GM18505 (cell line): ENCODE data around the gene CHRNE.

Source experiments
- ATAC-seq: cut with Tn5 transposase; IDR thresholded peaks from one replicate; pipeline ENCODE4 v1.9.1; 2021; ENCODE audit not compliant: unreplicated experiment
- POLR2A ChIP-seq: IDR thresholded peaks from 4 replicates; pipeline ENCODE4 v1.6.1; 2011; ENCODE audit warnings: borderline replicate concordance; ENCODE audit not compliant: insufficient read depth, insufficient read length; ENCODE audit errors: extremely low read depth

CHRNE gene

DNA sequence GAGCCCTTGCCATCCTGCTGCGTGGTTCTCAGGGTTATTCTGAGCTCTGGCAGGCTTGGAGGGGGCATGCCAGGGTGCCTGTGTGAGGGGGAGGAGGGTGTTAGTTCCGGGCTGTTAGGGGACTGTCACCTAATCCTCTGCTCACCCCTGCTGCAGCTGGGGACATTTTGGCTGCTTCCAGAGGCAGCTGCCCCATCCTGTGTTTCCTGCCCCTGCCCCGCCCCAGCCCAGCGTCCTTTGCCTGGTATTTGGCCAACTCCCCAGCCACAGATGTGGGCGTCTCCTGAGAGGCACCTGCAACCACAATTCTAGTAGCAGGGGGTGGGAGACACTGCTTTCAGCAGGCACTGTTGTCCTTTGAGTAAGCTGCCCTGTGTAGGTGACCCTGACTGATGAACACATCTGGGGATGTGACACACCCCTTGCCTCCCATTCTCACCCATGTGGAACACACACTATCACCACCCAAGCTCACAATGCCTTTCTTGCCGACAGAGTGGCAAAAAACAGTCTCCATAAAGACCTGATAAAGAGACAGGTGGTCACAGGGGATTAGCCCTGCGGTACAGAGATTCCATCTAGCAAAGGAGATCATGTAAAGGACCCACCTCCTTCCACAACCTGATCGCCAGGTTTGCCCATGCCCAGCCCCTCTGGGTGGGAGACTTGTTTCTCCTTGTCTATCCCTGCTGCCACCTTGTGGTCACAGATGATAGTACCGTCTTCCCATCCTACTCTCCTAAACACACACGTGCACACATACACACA, at the start of gene CHRNE:
Gene CHRNE (minus strand): TSS at position 48 of the 768 bp plus-strand sequence. CDS start 35 bp downstream, at position 13.
- no peak for TF ChIP-seq POLR2A
- no peak for ATAC-seq

DNA sequence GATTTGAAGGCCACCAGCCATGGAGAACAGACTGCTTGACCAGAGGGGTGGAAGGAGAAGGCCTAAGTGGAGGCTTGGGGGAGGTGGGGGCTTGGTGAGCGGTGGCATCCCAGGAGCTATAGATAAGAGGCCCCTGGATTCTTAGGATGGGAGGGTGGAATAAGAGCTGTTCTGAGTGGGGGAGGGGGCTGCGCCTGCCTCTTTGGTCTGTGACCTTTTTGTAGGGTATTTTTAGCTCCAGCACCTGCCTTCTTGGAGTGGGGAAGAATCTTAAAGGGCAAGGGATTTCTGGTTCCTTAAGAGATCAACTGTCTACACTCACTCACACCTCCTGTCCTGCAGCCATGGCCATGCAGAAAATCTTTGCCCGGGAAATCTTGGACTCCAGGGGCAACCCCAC, 48.6 kb upstream of the CHRNE start:
- no peak for ATAC-seq
- TF ChIP-seq POLR2A: no peak

DNA sequence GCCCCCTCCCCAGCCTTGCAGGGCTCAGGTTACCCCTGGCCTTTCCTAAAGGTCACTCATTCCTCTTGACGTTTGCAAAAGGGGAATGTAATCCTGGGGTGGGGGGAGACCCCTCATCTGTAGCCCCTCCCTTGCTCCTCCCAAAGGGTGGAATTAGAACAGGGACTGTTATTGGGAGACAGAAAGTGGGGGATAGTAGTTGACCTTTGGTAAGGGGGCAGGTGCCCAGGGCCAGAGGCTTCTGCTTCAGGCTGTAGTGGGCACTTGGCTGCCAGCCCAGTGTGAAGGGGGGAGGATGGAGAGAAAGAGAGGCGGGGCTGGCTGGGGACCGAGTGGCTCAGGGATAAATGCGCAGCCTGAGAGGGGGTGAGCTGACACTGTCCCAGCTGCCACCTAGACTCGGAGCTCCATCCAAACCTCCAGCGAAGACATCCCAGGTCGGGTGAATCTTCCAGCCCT, 47.9 kb upstream of the CHRNE start, which contains the start of gene ENO3:
Gene ENO3 (plus strand): TSS at position 374 of the 459 bp plus-strand sequence. CDS start 711 bp downstream, outside the sequence.
- ATAC-seq: no peak
- TF ChIP-seq POLR2A: no peak

DNA sequence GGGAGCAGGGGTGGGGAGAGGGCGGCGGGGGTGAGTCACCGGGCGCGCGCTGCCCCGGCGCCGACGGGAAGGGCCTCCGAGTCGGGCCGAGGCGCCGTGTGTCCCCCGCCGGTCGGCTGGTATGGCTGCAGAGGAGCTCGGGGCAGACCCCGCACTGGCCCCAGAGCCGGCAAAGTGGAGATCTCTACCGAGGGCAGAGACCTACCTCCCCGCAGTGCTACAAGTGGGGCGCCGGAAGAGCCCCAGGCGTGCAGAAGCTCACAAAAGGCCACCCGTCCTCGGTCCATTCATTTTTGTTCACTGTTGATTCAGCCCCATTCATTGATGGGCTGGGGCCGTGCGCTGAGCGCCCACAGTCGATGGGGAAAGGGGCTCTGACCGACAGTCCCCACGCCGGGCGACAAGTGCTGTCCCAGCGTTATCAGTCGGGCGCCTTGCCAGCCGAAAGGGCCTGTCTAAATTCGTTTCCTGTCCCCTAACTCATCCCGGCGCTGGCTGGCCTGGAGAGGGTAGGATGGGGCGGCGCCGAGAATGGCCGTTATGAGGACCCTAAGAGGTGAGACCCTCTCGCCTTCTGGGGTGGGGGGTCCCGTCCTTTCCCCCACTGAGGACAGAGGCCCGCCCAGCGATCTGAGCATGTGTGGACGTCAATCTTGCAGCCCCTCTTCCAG, 47.3 kb upstream of the CHRNE start:
- peak; percentile 41 for TF ChIP-seq POLR2A
- ATAC-seq: peak; percentile 3

DNA sequence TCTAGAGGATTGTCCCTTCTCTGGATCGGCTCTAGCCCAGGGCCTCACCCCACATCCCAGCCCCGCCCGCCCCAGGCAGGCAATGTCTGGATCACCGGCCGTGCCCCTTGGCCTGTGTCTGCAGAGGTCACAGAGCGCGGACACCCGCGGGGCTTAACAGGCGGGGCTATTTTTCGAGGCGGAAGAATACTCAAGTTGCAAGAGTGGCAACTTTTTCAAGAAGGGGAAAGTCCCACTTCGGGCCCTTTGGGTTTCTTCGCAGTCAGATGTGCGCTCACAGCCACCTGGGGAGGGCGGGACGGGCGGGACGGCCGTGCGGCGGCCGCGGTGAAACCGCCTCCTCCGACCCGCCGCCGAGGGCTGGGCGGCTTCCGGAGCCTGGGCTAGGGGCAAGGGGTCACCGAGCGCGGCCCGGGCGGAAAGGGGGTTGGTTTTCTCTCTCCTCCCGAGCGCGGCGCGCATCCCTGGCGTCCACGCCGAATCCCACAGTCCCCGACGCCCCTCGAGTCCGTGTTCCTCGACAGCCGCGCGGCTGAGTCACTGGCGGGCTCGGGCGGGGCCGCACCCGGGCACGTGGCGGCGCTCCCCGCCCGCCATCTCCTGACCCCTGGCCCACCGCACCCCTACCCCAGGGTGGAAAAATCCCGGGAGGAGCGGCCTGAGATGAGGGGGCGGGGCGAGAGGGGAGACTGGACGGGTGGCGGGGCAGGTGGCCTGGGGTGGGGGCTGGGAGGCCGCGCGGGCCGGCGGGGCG, 46.6 kb upstream of the CHRNE start:
- ATAC-seq: peak; percentile 20
- TF ChIP-seq POLR2A: peak; percentile 61

DNA sequence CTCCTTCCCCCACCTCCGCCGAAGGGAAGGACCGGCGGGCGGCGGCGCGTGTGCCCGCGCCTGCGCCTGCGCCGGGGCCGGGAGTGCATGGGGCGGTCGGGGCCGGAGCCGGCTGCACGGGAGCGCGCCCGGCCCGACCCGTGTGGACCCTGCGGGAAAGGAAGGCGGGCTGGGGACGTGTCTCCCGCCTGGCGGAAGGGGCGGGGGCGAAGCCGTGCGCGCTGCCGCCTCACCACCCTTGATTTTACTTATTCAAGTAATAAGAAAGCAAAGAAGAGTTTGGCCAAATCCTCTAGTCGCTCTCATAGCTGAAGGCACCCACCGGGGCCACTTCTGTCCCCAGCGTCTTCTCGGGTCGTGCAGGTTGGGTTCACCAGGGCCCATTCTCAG, 46.0 kb upstream of the CHRNE start:
- TF ChIP-seq POLR2A: peak; percentile 55
- ATAC-seq: peak; percentile 29

DNA sequence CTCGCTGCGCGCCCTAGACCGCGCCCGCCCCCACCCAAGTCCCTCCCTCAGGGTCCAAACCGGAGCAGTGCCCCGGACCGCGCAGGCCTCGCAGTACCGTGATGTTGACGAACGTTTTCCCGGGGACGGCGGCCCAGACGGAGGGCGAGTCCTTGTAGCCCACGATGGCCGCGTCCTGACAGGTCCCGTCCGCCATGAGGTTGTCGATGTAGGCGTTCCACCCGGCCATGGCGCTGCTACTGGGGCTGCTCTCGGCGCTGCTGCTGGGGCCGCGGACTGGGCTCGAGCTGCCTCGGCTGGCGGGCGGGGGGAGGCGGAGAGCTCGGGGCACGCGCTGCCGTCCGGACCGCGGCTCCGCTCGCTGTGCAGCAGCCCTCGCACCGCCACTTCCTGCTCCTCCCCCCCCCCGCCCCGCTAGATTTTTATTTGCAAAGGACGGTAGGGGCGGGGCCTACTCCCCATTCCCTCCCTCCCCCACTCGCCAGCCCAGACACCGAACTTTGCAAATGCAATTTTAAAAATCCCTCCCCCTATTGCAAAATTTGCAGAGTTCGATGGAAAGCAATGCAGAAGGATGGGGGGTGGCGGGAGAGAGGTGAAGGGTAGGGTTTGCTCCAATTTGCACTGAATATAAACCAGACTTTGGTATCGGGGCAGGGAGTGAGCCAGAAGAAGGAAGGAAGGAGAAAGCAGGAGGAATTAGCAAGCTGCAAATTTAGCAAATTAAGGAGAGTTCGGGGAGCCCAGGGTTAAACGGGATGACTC, 45.5 kb upstream of the CHRNE start, which contains the start of gene PFN1:
Gene PFN1 (minus strand): TSS at position 365 of the 765 bp plus-strand sequence. CDS start 136 bp downstream, at position 229.
- ATAC-seq: peak; percentile 20
- peak; percentile 94 for TF ChIP-seq POLR2A

DNA sequence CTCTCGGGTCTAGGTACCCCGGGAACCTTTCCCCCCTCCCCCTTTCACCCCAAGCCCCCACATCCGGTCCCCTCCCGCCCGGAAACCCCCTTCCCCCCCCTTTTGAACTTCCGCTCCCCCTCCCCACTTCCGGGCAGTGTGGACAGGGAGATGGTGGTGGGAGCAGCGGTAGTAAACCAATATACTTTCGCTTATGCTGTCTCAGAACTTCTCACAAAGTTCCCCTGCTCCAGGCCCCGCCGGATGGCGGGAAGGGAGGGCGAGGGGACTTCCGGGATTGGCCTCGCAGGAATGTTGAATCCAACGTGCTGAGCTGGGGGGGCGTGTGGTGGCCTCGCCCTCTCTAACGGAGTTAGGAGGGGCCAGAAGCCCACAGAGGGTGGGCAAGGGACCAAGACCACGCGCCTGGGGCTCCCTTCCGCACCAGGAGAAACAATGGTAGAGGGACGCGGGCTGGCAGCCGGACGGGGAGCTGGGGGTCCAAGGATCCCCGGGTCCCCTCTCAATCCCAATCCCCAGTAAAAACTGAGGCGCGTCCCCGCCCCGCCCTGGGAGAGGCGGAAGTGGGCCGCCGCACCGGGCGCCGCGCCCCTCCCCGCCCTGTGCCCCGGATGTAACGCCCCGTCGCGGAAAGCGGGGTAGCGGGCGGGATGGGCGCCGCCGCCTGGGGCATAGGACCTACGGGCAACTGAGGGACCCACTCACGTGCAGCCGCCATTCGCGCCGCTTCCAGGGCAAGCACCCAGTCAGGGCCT, 44.7 kb upstream of the CHRNE start:
- peak; percentile 63 for TF ChIP-seq POLR2A
- peak; percentile 18 for ATAC-seq

DNA sequence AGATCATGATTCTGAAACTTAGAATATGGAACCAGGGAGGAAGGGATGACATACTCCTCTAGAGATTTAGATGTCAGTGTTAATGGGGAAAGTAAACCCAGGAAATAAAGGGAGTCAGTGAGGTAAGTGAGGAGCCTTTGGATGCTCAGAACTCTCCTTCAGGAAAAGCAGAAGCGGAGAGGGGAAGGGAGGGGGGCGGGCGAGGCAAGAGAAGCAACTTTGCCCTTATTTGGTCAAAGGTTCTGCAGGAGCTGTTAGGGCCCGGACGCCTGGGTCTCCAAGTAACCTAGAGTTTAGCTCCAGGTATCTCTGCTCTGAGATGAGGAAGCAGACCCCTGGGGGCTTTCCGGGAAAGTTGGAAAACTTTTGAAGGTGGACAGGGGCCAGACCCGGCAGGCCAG, 44.1 kb upstream of the CHRNE start:
- TF ChIP-seq POLR2A: no peak
- ATAC-seq: no peak

DNA sequence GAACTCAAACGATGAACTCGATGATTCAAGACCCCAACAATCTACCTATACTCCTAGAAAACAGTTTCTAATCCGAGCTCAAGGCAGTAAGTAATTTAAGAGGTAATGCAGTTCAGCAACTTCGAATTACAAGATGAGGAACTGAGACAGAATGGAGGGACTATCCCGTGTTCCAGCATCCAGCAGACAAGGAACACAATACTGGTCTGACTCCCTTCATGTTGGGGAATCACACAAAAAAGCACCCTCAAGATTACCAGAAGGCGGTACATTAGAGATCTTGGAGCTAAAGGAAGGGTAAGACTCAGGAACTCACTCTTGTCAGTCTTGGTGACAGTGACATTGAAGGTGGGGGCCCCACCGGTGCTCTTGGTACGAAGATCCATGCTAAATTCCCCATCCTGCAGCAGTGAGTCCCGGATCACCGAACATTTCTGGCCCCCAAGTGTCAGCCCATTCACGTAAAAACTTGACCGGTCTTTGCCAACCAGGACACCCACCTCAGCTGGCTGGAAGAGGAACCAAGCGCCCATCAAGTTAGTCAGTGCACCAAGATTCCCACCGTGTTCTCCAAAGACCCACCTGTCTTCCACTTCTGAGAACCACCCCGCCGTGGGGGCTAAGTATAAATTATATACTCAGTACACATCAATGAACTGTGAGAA, 43.5 kb upstream of the CHRNE start:
- peak; percentile 28 for TF ChIP-seq POLR2A
- ATAC-seq: no peak

DNA sequence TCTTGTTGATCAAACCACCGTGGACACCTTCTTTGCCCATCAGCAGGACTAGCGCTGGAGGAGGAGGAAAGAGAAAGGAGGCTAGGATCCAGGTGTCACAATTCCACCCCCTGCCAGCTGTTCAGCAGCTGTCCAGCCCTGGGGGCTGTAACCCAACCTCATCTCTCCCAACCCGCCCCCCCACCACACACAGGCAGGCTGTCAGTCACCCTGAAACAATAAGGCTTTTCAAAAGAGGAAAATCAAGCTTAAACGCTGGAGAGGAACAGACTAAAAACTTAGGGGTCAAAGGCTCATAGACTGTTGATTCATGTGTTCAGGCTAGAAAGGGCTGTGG, 43.0 kb upstream of the CHRNE start:
- TF ChIP-seq POLR2A: no peak
- no peak for ATAC-seq
